HG03108 (cell line): Measurements from ENCODE around the gene MTOR.
"Not testable (repeated sequence)": the region's sequence is repeated elsewhere in the genome, so short reads cannot be mapped to it uniquely, and the experiment has no call there.

Experiments used
- ATAC-seq: cut with Tn5 transposase; IDR thresholded peaks from one replicate; pipeline ENCODE4 v1.9.1; 2021; ENCODE audit warnings: moderate library complexity; ENCODE audit not compliant: unreplicated experiment

MTOR gene

DNA sequence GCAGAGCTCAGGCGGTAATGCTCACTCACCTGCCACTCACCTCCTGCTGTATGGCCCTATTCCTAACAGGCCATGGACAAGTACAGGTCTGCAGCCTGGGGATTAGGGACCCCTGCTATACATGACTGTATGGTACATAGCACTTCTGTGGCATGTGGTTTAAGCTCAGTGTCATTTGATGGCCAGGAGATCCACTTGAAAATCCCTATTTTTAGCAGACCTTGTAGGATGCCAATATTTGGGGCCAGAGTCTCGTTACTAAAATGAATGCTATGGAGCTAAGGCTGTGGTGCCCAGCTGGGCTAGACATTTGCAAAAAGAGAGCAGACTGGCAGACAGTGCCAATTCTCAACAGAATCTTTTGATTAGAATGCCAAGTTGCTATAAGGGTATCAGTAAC is 74.9 kb downstream of the MTOR start:
- ATAC-seq = no peak

DNA sequence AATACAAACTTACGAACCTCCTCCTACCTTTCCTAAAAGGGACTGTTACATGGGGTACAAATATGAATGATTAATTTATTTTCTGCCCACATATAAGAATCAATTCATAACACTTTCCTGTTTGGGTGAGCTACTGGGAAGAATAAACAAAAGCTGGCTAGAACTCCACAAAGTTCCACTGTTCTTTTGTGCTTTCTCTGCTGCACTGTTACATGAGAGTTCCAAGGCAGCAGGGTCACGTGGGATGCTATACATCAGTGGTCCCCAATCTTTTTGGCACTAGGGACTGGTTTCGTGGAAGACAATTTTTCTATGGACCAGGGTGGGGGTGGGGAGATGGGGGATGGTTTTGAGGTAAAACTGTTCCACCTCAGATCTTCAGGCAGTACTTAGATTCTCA is 75.4 kb downstream of the MTOR start:
- no peak for ATAC-seq

DNA sequence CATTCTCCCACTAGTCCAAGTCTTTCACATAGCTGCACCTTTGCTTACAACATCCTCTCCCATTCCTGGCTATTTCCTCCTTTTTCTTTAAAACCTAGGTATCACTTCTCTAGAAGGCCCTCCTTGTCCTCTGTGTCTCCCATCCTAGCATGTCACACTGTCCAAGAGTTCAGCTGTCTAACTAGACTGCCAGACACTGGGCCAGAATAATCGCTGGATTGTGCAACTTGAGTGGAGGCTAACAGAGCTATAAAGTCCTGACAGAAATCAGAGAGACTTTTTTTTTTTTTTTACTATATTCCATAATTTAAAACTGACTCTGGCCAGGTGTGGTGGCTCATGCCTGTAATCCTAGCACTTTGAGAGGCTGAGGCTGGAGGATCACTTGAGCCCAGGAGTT is 77.4 kb downstream of the MTOR start:
- ATAC-seq = no peak

DNA sequence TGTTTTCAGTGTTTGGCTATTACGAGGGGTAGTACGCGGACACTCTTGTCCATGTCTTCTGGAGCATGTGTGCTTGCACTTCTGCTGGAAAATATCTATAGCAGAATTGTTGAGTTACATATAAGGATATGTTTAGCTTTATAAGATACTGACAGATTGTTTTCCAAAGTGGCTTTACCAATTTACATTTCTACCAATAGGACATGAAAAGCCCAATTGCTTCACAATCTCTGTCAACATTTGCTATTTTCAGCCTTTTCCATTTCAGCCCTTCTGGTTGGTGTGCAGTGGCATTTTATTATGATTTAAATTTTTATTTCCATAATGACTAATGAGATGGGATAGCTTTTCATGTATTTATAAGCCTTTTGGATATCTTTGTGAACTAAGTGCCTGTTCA is 79.5 kb downstream of the MTOR start:
- no peak for ATAC-seq

DNA sequence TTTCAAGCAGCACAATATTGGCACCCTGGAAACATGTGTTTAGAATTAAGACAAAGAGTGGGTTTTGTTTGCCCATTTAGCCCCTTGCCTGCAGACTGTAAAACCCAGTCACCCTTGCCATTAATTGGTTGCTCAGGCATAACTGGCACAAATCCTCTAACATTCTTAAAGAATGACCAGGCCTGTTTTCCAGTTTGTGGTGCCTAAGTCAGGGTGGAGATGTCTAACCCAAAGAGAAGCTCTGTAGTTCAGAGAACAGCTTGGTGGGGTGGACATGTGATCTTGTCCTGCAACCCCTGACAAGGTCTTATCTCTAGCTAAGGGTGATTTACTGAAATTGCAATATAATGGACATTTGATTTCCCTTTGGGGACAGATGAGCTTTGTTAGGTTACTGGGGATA is 82.0 kb downstream of the MTOR start:
- ATAC-seq = no peak

DNA sequence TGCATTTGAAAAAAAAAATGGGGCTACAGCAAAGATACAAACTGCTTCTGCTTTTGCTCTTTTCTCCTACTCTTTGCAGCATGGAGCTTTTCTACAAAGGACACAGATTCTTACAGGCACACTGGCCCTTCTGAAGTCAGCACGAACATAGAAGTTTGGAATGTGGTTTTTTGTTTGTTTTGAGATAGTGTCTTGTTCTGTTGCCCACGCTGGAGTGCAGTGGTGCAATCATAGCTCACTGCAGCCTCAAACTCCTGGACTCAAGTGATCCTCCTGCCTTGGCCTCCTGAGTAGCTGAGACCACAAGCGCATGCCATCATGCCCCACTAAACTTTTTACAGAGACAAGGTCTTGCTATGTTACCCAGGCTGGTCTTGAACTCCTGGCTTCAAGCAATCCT is 82.6 kb downstream of the MTOR start:
- not testable (repeated sequence) for ATAC-seq

DNA sequence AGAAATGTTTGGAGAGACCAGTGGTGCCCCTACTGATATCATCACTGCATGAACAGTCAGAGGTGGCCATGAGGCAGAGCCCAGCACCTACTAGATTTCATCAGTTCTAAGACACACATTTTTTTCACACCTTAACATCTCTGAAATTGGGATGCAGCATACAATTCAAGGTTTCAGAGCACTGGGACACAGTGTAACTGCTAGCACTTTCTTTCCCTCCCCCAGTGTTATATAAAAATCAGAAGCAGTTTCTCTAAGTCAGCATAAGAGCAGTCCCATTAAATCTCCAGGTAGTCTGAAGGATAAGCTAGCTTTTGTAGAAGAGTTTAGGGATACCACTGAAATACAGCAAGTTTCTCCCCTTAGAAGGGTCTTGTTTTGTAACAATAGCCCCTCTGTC is 83.2 kb downstream of the MTOR start:
- no peak for ATAC-seq

DNA sequence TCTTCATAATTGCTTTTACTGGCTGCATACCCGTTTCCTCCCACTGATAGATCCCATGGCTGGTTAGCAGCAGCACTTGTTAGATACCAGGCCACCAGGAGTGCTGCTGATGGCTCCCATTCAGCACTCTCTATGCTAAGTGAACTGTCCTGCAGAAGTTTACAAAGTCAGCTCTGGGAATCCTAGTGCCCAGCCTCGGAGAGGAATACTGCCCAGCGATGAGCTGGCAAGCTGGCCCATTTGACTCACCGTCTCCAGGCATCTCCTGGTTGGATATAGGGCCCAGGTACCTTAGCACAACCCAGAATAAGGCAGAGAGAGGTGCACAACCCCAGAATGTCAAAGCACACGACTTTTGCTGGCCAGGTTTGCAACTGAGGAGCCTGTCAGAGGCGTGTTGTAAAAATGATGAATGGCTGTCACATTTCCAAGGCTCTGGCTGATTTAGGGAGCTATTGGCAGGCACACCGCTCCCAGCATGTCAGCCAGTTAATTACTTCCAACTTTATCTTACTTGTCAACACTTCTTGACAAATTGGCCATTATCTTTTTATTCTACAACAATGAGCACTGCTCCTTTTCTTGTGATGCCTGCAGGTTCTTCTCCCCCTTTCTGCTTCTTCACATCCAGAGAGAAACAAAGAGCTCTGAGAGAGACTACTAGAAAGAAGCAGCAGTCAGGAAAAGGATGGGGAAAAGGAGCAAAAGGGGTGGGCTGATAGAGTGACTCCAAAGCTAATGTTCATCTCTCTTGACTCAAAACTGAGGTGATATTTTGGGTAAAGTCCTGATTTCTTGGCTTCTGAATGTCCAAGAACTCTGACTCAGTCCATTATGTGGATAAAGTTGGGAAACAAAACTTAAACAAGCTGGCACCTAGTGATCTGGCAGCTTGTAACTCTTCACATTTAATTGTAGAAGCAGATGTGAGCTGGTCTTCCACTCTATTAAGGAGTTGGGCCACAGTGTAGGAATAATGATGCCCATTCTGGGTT is 84.0 kb downstream of the MTOR start:
- no peak for ATAC-seq

DNA sequence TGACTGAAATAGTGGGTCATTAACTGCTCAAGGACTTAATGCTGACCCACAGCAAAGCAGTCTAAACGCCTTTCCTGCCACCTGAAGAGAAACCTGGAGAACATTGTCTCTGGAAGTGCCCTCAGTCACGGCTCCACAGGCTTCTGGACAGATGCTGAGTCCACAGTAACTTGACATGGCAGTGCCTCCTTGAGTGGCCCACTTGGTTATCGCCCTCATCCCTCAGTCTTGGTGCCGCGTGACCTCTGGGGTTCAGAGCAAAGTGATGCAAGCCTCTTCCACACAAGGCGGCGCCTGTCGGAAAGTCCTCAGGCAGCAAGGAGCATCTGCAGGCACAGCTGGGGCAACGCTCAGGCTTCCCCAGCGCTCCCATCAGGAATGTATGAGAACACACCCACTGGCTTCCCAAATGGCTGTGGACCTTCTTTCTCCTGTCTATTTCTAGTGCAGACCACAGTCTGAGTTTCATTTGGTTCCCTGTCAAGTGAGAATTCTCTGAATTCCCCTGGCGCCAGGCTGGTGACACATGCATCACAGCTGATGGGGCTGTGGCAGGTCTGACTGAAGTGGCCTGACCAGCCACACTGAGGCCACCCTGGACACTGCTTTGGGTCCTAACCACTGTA is 86.2 kb downstream of the MTOR start:
- no peak for ATAC-seq

DNA sequence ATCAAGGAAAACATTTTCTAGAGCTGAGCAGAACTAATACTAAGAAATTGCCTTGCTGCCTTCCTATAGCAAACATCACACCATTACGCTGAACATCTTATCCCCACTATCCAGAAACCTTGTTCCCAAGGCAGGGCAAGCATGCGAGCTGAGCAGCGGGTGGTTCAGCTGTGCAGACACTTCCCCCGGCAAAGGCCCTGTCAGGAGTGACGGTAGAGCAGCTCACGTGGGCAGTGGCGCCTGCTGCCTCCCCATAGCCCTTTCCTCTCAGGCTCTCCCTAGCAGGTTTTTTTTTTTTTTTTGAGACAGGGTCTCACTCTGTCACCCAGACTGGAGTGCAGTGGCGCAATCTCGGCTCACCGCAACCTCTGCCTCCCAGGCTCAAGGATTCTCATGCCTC is 86.9 kb downstream of the MTOR start:
- no peak for ATAC-seq

DNA sequence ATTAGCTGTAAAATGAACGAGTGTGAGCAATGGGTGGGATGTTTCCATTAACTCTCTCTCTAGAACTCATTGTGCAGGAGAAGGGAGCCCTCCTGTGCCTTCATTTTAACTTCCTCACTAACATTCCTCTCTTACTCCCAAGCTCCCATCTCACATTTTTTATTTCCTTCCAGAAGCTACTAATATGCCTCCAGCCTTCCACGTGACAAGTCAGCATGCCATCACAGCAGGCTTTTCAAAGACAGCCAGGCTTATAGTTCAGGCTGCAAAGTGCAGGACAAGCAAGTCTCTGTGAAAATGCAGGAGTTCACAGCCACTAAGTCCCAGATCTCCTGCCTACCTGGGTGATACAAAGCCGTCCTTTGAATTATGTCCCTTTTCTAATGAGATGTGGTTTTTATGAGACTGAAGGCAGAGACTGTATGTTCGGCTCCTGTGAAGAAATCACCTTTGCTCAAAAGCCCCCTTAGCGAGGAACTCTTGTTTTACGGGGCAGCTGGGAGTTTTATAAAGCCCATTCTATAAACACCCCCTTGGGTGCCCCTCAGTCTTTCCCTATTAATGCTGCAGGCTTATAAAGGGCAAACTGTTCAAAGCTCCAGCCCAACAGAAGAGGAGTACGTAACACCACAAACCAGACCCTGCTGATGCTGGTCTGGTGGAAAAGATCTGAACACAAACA is 87.9 kb downstream of the MTOR start:
- ATAC-seq = no peak

DNA sequence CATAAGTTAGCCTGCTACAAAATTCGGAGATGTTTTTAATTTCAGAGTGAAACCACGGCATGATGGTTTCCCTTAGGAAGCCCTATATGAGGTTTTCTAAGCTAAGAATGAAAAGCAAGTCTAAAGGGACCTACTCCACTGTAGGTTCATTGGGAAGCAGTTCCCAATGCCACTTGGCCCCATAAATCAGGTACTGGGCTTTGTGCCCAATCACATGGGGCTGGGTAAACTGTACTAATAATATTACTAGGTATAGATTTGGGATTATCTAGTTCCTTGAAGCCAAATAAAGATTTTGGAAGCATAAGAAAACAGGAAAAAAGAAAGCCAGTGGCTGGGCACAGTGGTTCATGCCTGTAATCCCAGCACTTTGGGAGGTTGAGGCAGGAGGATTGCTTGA is 92.2 kb downstream of the MTOR start:
- ATAC-seq = no peak

DNA sequence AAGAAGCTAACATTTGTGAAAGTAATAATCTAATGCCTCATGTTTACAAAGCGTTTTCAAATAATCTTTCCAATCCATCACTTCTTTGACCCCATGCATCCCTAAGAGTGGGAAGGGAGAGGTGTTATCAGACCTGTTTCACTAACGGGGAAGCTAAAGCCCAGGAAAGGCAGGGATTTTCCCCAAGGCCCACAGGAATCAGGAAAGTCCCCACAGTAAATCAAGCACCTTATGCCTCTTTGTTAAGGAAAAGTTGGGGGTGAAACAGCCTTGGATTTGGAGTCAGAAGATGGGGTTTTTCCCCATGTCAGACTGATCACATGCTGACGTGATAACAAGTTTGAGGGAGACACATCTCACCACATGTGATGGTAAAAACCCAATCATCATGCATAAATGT is 93.1 kb downstream of the MTOR start:
- ATAC-seq = no peak

DNA sequence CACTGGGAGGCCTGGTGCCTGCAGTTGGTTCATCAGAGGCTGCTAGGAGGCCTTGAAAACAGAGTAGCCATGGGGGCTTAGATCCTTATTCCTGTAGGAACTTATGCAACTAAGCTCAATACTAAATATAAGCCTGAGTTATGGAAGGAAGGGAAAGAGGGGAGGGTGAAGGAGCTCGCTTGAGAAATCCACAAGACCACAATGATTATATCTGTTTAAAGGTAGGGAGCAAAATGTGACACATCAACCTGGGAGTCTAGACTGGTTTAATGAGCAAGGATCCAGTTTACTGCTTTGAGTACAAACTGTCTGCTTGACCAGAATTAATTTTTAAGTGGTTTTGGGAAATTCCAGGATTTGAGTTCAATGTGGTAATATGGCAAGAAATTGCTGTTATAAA is 93.6 kb downstream of the MTOR start:
- ATAC-seq = no peak

DNA sequence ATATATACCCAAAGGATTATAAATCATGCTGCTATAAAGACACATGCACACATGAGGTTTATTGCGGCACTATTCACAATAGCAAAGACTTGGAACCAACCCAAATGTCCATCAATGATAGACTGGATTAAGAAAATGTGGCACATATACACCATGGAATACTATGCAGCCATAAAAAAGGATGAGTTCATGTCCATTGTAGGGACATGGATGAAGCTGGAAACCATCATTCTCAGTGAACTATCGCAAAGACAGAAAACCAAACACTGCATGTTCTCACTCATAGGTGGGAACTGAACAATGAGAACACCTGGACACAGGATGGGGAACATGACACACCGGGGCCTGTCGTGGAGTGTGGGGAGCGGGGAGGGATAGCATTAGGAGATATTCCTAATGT is 95.6 kb downstream of the MTOR start:
- not testable (repeated sequence) for ATAC-seq

DNA sequence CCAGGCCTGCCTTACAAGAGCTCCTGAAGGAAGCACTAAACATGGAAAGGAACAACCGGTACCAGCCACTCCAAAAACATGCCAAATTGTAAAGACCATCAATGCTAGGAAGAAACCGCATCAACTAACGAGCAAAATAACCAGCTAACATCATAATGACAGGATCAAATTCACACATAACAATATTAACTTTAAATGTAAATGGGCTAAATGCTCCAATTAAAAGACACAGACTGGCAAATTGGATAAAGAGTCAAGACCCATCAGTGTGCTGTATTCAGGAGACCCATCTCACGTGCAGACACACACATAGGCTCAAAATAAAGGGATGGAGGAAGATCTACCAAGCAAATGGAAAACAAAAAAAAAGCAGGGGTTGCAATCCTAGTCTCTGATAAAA is 99.6 kb downstream of the MTOR start:
- not testable (repeated sequence) for ATAC-seq

DNA sequence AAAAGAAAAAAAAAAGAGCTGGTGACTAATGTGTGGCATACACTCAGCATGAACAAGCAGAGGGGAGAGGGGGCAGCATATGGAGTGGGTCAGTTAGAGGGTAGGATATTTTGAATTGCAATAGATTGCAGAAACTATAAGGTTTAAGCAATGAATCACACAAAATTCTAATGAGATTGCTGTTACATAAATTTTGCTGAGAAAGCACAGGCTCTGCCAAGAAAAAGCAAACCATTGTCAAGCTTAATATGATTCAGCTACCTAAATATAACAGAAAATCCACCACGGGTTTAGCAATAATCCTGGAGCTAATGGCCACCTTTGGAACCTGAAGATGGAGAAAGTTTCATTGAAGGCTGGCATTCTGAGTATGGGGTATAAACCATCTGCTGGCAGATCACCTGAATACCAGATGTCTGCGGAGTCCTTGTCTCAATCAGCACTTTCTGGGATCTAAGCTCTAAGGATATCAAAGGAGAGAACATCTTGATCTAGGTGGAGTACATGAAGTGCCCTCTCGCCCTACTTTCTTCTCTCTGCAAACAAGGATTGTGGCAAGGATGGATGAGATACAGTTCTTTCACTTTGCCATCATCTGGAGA is 103.5 kb downstream of the MTOR start:
- ATAC-seq = no peak

DNA sequence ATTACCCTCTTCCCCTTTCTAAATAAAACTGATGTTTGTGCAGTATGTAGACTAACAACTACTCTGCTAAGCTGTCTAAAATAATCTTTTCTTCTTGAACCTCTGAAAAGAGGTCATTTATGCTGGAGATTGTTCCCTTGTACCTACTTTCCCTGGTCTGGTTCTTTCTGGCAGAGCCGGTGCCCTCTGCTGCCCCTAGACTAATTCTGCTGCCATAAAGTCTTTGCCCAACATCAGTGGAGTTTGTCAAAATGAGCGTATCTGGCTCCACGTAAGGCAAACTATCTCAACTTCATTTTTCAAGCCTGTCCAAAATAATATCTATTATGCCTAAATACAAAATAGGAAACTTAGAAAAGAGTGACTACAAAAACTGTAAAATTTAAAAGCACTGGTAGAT is 104.1 kb downstream of the MTOR start:
- no peak for ATAC-seq

DNA sequence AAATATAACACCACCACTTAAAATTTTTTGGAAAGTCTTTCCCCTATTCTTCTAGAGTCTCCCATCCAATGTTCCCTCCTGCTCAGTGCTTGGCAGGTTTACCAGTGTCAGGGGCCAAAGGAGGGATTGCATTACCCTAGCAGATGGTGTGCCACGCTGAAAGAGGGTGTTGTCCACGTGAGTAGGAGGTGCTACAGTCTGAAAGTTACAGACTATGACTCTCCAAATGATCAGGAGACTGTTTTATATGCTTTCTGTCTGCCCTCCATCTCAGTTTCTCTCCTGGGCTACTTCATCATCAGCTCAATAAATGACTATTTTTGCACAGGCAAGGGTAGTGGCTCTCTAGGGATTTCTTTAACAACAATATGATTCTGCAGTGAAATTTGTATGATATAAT is 104.5 kb downstream of the MTOR start:
- no peak for ATAC-seq

DNA sequence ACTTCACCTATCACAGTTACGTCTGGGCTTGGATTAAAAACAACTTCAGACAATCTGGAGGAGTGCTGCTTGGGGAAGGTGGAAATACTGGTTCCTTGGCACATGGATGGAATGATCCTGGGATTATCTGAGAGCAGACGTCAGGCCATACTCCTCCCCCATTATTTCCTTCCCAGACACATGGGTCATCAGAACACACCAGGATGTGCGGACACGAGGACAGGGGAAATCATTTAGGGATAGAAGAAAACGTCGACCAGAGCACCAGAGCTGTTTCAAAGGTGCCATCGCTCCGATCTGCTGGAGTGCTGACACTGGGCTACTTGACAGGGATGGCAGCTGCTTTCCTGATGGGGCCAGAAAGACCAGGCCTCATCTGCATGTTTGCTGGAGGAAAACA is 105.0 kb downstream of the MTOR start:
- ATAC-seq = no peak

DNA sequence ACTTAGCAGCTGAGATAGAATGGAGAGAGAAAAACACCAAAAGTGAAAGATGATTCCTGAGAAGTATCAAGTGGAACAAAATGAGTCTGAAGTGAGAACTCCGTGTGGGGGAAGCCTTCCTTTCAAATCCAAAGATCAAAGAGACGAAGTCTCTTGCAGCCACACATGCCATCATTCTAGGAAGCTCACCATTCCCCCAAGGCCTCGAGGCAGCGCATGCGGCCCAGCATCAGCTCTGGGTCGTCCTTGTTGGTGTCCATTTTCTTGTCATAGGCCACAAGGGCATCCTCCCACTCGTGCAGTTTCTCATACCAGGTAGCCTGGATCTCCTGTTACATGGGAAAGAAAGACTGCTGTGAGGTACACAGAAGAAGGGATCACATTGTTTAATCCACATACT is 105.4 kb downstream of the MTOR start:
- no peak for ATAC-seq
